Neutrophil (primary cell): ENCODE measurements around the gene EML3.
"Not testable (repeated sequence)": the region's sequence is repeated elsewhere in the genome, so short reads cannot be mapped to it uniquely, and the experiment has no call there.

ENCODE experiments used
- H3K27ac ChIP-seq: fragments of 200-600 bp; sonication (generic); 2 replicates; pipeline ENCODE4 v1.5.1; 2016; ENCODE audit warnings: mild to moderate bottlenecking, moderate library complexity
- H3K27me3 ChIP-seq: fragments of 200-600 bp; sonication (generic); 2 replicates; pipeline ENCODE4 v1.6.0; 2016; ENCODE audit warnings: mild to moderate bottlenecking
- H3K36me3 ChIP-seq: fragments of 200-600 bp; sonication (generic); 2 replicates; pipeline ENCODE4 v1.5.1; 2017
- H3K4me1 ChIP-seq, 2 experiments: fragments of 200-600 bp in 1 of 2; sonication (generic) in 1 of 2; 1 replicate in 1 of 2; 2 replicates in 1 of 2; pipeline versions ENCODE4 v1.5.1 to v1.6.1; 2013 to 2016; ENCODE audit warnings: low read depth in 1 of 2, low read length in 1 of 2, mild to moderate bottlenecking in 1 of 2, moderate library complexity in 1 of 2; ENCODE audit not compliant: control insufficient read depth in 1 of 2, insufficient read depth in 1 of 2
- H3K4me3 ChIP-seq, 2 experiments: fragments of 200-600 bp in 1 of 2; sonication (generic) in 1 of 2; 1 replicate in 1 of 2; 2 replicates in 1 of 2; pipeline ENCODE4 v1.5.1; 2013 to 2016; ENCODE audit warnings: low read depth in 1 of 2, low read length in 1 of 2, mild to moderate bottlenecking in 1 of 2, moderate library complexity in 1 of 2
- H3K9me3 ChIP-seq: fragments of 200-600 bp; sonication (generic); 2 replicates; pipeline ENCODE4 v1.5.1; 2016
- CTCF ChIP-seq: fragments of 200-600 bp; sonication (generic); IDR thresholded peaks from 2 replicates; pipeline ENCODE4 v1.5.1; 2016; ENCODE audit warnings: antibody characterized with exemption

EML3 gene

GRCh38 chr11:62592989-62593421 lies 19.6 kb downstream of the EML3 start:
- Histone ChIP-seq H3K4me3 (peak overlapping the region; percentile 76 to 85), H3K36me3 (peaks cover 45% of the 10 kb centered on the region), H3K4me1 (peaks cover 29 to 33% of the 10 kb centered on the region in 2 experiments), H3K27me3 (no peaks in the 10 kb centered on the region), H3K9me3 (no peaks in the 10 kb centered on the region), H3K27ac (peak overlapping the region; percentile 90)
- no peak for TF ChIP-seq CTCF

GRCh38 chr11:62592146-62592815 lies 20.3 kb downstream of the EML3 start:
- Histone ChIP-seq H3K4me1 (peaks cover 29 to 33% of the 10 kb centered on the region in 2 experiments), H3K27ac (peak overlapping the region; percentile 90), H3K27me3 (no peaks in the 10 kb centered on the region), H3K36me3 (peaks cover 43% of the 10 kb centered on the region), H3K4me3 (peak overlapping the region; percentile 76 to 85), H3K9me3 (no peaks in the 10 kb centered on the region)
- TF ChIP-seq CTCF: no peak

GRCh38 chr11:62591448-62592145 lies 21.0 kb downstream of the EML3 start, which contains the start of gene TUT1:
TUT1 (minus strand) TSS chr11:62591523; CDS start chr11:62591485, 38 bp downstream.
- peak; percentile 39 for TF ChIP-seq CTCF
- peak within 1 kb of the TSS; percentile 76 to 85 for H3K4me3 ChIP-seq
- peak within 1 kb of the TSS; percentile 90 for H3K27ac ChIP-seq
- peaks cover 29 to 33% of the 10 kb centered on the region in 2 experiments for H3K4me1 ChIP-seq
- no peaks in the 10 kb centered on the region for H3K9me3 ChIP-seq
- no peaks in the 10 kb centered on the region for H3K27me3 ChIP-seq
- H3K36me3 ChIP-seq: peaks cover 39% of the 10 kb centered on the region

GRCh38 chr11:62588966-62589637 lies 23.5 kb downstream of the EML3 start:
- Histone ChIP-seq H3K9me3 (no peaks in the 10 kb centered on the region), H3K27ac (no peak overlapping the region), H3K4me3 (no peak overlapping the region), H3K4me1 (peaks cover 29 to 33% of the 10 kb centered on the region in 2 experiments), H3K36me3 (peaks cover 28% of the 10 kb centered on the region), H3K27me3 (no peaks in the 10 kb centered on the region)
- no peak for TF ChIP-seq CTCF

GRCh38 chr11:62585356-62585755 lies 27.2 kb downstream of the EML3 start:
- not testable (repeated sequence) for H3K27ac ChIP-seq, H3K27me3 ChIP-seq, H3K4me1 ChIP-seq, H3K4me3 ChIP-seq, H3K9me3 ChIP-seq
- peaks cover 32% of the 10 kb centered on the region for H3K36me3 ChIP-seq

- H3K4me3 ChIP-seq, H3K27me3 ChIP-seq, H3K27ac ChIP-seq, H3K4me1 ChIP-seq, H3K9me3 ChIP-seq: not testable (repeated sequence)
- peaks cover 39% of the 10 kb centered on the region for H3K36me3 ChIP-seq
Measured at GRCh38 chr11:62581735-62582134, 30.8 kb downstream of the EML3 start.
